GM18870 (cell line): ENCODE data around the gene NADK.

Source experiments
- ATAC-seq: cut with Tn5 transposase; IDR thresholded peaks from one replicate; pipeline ENCODE4 v1.9.1; 2021; ENCODE audit warnings: moderate library complexity; ENCODE audit not compliant: unreplicated experiment

NADK gene

GRCh38 chr1:1777950-1778662 is at the start of gene NADK:
Gene NADK (minus strand): TSS chr1:1778470. CDS start chr1:1765406, 13,064 bp downstream.
- ATAC-seq: no peak

GRCh38 chr1:1827089-1827848 is 49.0 kb upstream of the NADK start:
- ATAC-seq: no peak

- ATAC-seq: no peak
Observed at GRCh38 chr1:1826356-1827088, 48.3 kb upstream of the NADK start.

- no peak for ATAC-seq
Observed at GRCh38 chr1:1825217-1825616, 46.9 kb upstream of the NADK start.

GRCh38 chr1:1819762-1820161 is 41.5 kb upstream of the NADK start:
- ATAC-seq: no peak

GRCh38 chr1:1817221-1817620 is 39.0 kb upstream of the NADK start:
- ATAC-seq: no peak

GRCh38 chr1:1815606-1816281 is 37.5 kb upstream of the NADK start:
- no peak for ATAC-seq

GRCh38 chr1:1809489-1809888 is 31.2 kb upstream of the NADK start:
- ATAC-seq: no peak

GRCh38 chr1:1808206-1808605 is 29.9 kb upstream of the NADK start:
- no peak for ATAC-seq

- no peak for ATAC-seq
Observed at GRCh38 chr1:1806890-1807289, 28.6 kb upstream of the NADK start.

GRCh38 chr1:1804301-1804700 is 26.0 kb upstream of the NADK start:
- no peak for ATAC-seq

GRCh38 chr1:1802871-1803270 is 24.6 kb upstream of the NADK start:
- no peak for ATAC-seq

- ATAC-seq: no peak
Observed at GRCh38 chr1:1799716-1800115, 21.4 kb upstream of the NADK start.

GRCh38 chr1:1797731-1798341 is 19.6 kb upstream of the NADK start:
- no peak for ATAC-seq

- no peak for ATAC-seq
Observed at GRCh38 chr1:1796466-1796865, 18.2 kb upstream of the NADK start.

- ATAC-seq: no peak
Observed at GRCh38 chr1:1794999-1795398, 16.7 kb upstream of the NADK start.

- ATAC-seq: no peak
Observed at GRCh38 chr1:1793481-1794244, 15.4 kb upstream of the NADK start.

- ATAC-seq: no peak
Observed at GRCh38 chr1:1788646-1789431, 10.6 kb upstream of the NADK start.

- ATAC-seq: no peak
Observed at GRCh38 chr1:1788136-1788535, 9.9 kb upstream of the NADK start.
